DND-41 (cell line): Measurements from ENCODE around the gene LFNG.

Experiments
- ATAC-seq: fragments of 200-7000 bp; cut with Tn5 transposase; 3 replicates; pipeline ENCODE4 v1.9.1; 2021; ENCODE audit warnings: low read depth; ENCODE audit not compliant: insufficient read depth
- DNase-seq: peaks from one replicate; pipeline ENCODE4 v3.0.0-alpha.2; 2020
- H2AFZ ChIP-seq: 2 replicates; pipeline ENCODE4 v1.6.0; 2012; ENCODE audit warnings: low read depth, low read length
- H3K27ac ChIP-seq: 2 replicates; pipeline ENCODE4 v1.5.1; 2012; ENCODE audit warnings: low read length, inconsistent platforms
- H3K27me3 ChIP-seq: fragments of 200-600 bp; sonication (generic); 2 replicates; pipeline ENCODE4 v1.6.0; 2012; ENCODE audit warnings: low read length, mild to moderate bottlenecking, inconsistent platforms; ENCODE audit not compliant: insufficient read depth, poor library complexity
- H3K36me3 ChIP-seq: 2 replicates; pipeline ENCODE4 v1.5.1; 2012; ENCODE audit warnings: low read length, inconsistent platforms; ENCODE audit not compliant: insufficient read depth
- H3K4me1 ChIP-seq: 2 replicates; pipeline ENCODE4 v1.5.1; 2012; ENCODE audit warnings: mild to moderate bottlenecking, low read length; ENCODE audit not compliant: insufficient read depth
- H3K4me2 ChIP-seq: 2 replicates; pipeline ENCODE4 v1.6.0; 2012; ENCODE audit warnings: mild to moderate bottlenecking, moderate library complexity, low read length, inconsistent platforms; ENCODE audit not compliant: insufficient read depth
- H3K4me3 ChIP-seq, 2 experiments: fragments of 200-600 bp in 1 of 2; shearing (Covaris generic) in 1 of 2; 2 replicates each; pipeline ENCODE4 v1.5.1; 2012 to 2016; ENCODE audit warnings: inconsistent platforms in 2 of 2, low read length in 2 of 2, mild to moderate bottlenecking in 2 of 2, low read depth in 1 of 2, moderate library complexity in 1 of 2
- H3K79me2 ChIP-seq: 2 replicates; pipeline ENCODE4 v1.6.0; 2012; ENCODE audit warnings: low read length, inconsistent platforms; ENCODE audit not compliant: insufficient read depth
- H3K9ac ChIP-seq: 2 replicates; pipeline ENCODE4 v1.6.0; 2012; ENCODE audit warnings: low read depth, mild to moderate bottlenecking, inconsistent platforms, low read length, moderate library complexity
- H3K9me3 ChIP-seq: 2 replicates; pipeline ENCODE4 v1.5.1; 2012; ENCODE audit warnings: low read length, moderate library complexity, mild to moderate bottlenecking, inconsistent platforms; ENCODE audit not compliant: insufficient read depth, severe bottlenecking
- H4K20me1 ChIP-seq: 2 replicates; pipeline ENCODE4 v1.6.0; 2012; ENCODE audit warnings: low read length; ENCODE audit not compliant: insufficient read depth
- CTCF ChIP-seq: IDR thresholded peaks from 2 replicates; pipeline ENCODE4 v1.5.1; 2012; ENCODE audit warnings: borderline replicate concordance, low read length, moderate library complexity, mild to moderate bottlenecking; ENCODE audit not compliant: poor library complexity, severe bottlenecking; ENCODE audit errors: extremely low read depth
- EZH2 ChIP-seq: IDR thresholded peaks from 3 replicates; pipeline ENCODE4 v1.6.1; 2012; ENCODE audit warnings: borderline replicate concordance, low read depth, mild to moderate bottlenecking, moderate library complexity, low read length, inconsistent platforms; ENCODE audit not compliant: severe bottlenecking

LFNG gene

GRCh38 chr7:2476298-2476697 is 43.3 kb upstream of the LFNG start, which contains the start of gene GRIFIN:
Gene GRIFIN, minus strand, starts transcription at chr7:2476398. Its CDS starts 15 bp downstream, at chr7:2476383.
- Histone ChIP-seq H3K79me2 (no peaks in the 10 kb centered on the region), H3K4me3 (no peak within 1 kb of the TSS), H4K20me1 (no peaks in the 10 kb centered on the region), H2AFZ (no peak within 1 kb of the TSS), H3K9me3 (no peaks in the 10 kb centered on the region), H3K27me3 (no peaks in the 10 kb centered on the region), H3K4me1 (peaks cover 4% of the 10 kb centered on the region; the same call in 1 of the 2 replicates), H3K4me2 (no peak within 1 kb of the TSS), H3K27ac (no peak within 1 kb of the TSS), H3K36me3 (no peaks in the 10 kb centered on the region), H3K9ac (no peak within 1 kb of the TSS)
- ATAC-seq: no peak
- TF ChIP-seq CTCF: no peak
- TF ChIP-seq EZH2: no peak
- DNase-seq: no peak

- Histone ChIP-seq H3K27ac (no peak overlapping the region), H2AFZ (no peak overlapping the region), H3K9ac (no peak overlapping the region), H3K79me2 (no peaks in the 10 kb centered on the region), H3K27me3 (no peaks in the 10 kb centered on the region), H3K36me3 (no peaks in the 10 kb centered on the region), H3K9me3 (no peaks in the 10 kb centered on the region), H3K4me3 (no peak overlapping the region), H3K4me2 (no peak overlapping the region), H3K4me1 (no peaks in the 10 kb centered on the region), H4K20me1 (no peaks in the 10 kb centered on the region)
- TF ChIP-seq CTCF (no peak), EZH2 (no peak)
- ATAC-seq (no peak), DNase-seq (no peak)
Observed at GRCh38 chr7:2476776-2477446, 42.7 kb upstream of the LFNG start.

GRCh38 chr7:2477447-2478398 is 41.9 kb upstream of the LFNG start:
- Histone ChIP-seq H3K36me3 (no peaks in the 10 kb centered on the region), H2AFZ (no peak overlapping the region), H4K20me1 (no peaks in the 10 kb centered on the region), H3K4me3 (no peak overlapping the region), H3K4me1 (no peaks in the 10 kb centered on the region), H3K9ac (no peak overlapping the region), H3K27me3 (no peaks in the 10 kb centered on the region), H3K27ac (no peak overlapping the region), H3K4me2 (no peak overlapping the region), H3K79me2 (no peaks in the 10 kb centered on the region), H3K9me3 (no peaks in the 10 kb centered on the region)
- ATAC-seq: peak; percentile 53; the same call in 1 of the 3 replicates
- DNase-seq: no peak
- TF ChIP-seq EZH2 (no peak), CTCF (peak; percentile 41)
